Measurements from ENCODE around the gene PICALM. TPM values are rescaled to one million over a fixed set of nuclear protein-coding genes. Genes with fewer than 3 reads are reported as not detected.

PICALM gene
- total and polyA plus RNA-seq, 2 of the 8 experiments (the other 6 are each of a cell fraction or from before 2014, with no cell fraction given), result 69.4 to 71.3 TPM

GRCh38 chr11:86058360-86058759 is 10.5 kb downstream of the PICALM start:
- Histone ChIP-seq H3K27me3 (replicated peaks in 1 of 4; ENCODE audit: control insufficient read depth in 3 of 4, extremely low read depth in 1 of 4, insufficient read depth in 3 of 4, low read length in 3 of 4) (no peaks in the 10 kb centered on the region), H3K79me2 (ENCODE audit: control insufficient read depth in 1 of 2, insufficient read depth in 2 of 2, low read length in 2 of 2) (peaks cover 17 to 99% of the 10 kb centered on the region in 2 experiments), H3K9ac (replicated peaks in 1 of 4; ENCODE audit: extremely low read depth in 1 of 4, low read depth in 3 of 4, low read length in 3 of 4) (no peak overlapping the region), H4K91ac (replicated peaks; ENCODE audit: insufficient read length, low read length) (no peak overlapping the region), H3K9me3 (ENCODE audit: insufficient read depth in 2 of 2, low read depth in 1 of 2, low read length in 1 of 2) (no peaks in the 10 kb centered on the region), H3K56ac (replicated peaks; ENCODE audit: insufficient read length, low read depth, low read length) (no peak overlapping the region), H4K8ac (ENCODE audit: extremely low read depth, insufficient read depth, low read length) (no peak overlapping the region), H3K18ac (ENCODE audit: extremely low read depth, low read length) (no peak overlapping the region), H4K20me1 (replicated peaks in 1 of 2; ENCODE audit: control insufficient read depth in 1 of 2, insufficient read depth in 2 of 2, low read length in 2 of 2) (peaks cover 7 to 12% of the 10 kb centered on the region in 2 experiments), H2BK120ac (replicated peaks; ENCODE audit: low read depth, low read length) (no peak overlapping the region), H3K14ac (ENCODE audit: insufficient read length) (no peak overlapping the region), H3K27ac (ENCODE audit: low read depth, low read length) (no peak overlapping the region), H3K4me2 (ENCODE audit: insufficient read depth in 1 of 2, low read depth in 2 of 2, low read length in 2 of 2) (no peak overlapping the region), H2AFZ (ENCODE audit: low read length) (no peak overlapping the region), H3K36me3 (ENCODE audit: control insufficient read depth in 2 of 4, insufficient read depth in 4 of 4, low read length in 3 of 4) (no peaks in the 10 kb centered on the region), H3K23ac (ENCODE audit: insufficient read length) (no peak overlapping the region), H3K23me2 (ENCODE audit: low read depth, low read length) (no peaks in the 10 kb centered on the region; the same call in 1 of the 2 replicates), H2BK20ac (ENCODE audit: low read length) (no peak overlapping the region), H2BK12ac (ENCODE audit: low read depth, low read length) (no peak overlapping the region), H3K4ac (replicated peaks; ENCODE audit: insufficient read length, low read depth, low read length) (no peak overlapping the region), H3K4me3 (ENCODE audit: extremely low read depth in 1 of 4, insufficient read depth in 2 of 4, low read depth in 3 of 4, low read length in 4 of 4) (no peak overlapping the region), H2BK15ac (ENCODE audit: low read length) (no peak overlapping the region), H2BK5ac (ENCODE audit: low read depth, low read length) (no peak overlapping the region), H4K5ac (ENCODE audit: insufficient read length, low read depth, low read length) (no peak overlapping the region), H3K4me1 (replicated peaks in 1 of 4; ENCODE audit: control insufficient read depth in 3 of 4, insufficient read depth in 4 of 4, low read length in 3 of 4) (no peaks in the 10 kb centered on the region), H3K79me1 (ENCODE audit: low read depth, low read length) (peaks cover 3% of the 10 kb centered on the region; the same call in 1 of the 2 replicates), H2AK5ac (ENCODE audit: low read depth, low read length) (no peak overlapping the region)
- TF ChIP-seq KDM5A (IDR thresholded peaks at IDR 0.05; ENCODE audit: low read length) (no peak), BACH1 (IDR thresholded peaks at IDR 0.05; ENCODE audit: low read length) (no peak), BRCA1 (IDR thresholded peaks at IDR 0.05; ENCODE audit: low read depth, low read length) (no peak), CEBPB (IDR thresholded peaks at IDR 0.05; ENCODE audit: low read depth, low read length) (no peak), ATF2 (IDR thresholded peaks at IDR 0.05; ENCODE audit: low read length) (no peak), CREB1 (IDR thresholded peaks at IDR 0.05) (no peak), EGR1 (IDR thresholded peaks at IDR 0.05; ENCODE audit: borderline replicate concordance, low read depth, low read length) (no peak), SP2 (IDR thresholded peaks at IDR 0.05; ENCODE audit: low read length) (no peak), HDAC6 (IDR thresholded peaks at IDR 0.05; ENCODE audit: low read depth, low read length) (no peak)
- no peak for FAIRE-seq
- POLR2A ChIA-PET (ENCODE audit: partially characterized antibody), result interaction anchor here (1.1 kb wide), 1 partner anchor 11 kb away, joined by 4 read pairs; the partner anchor contains the start of gene PICALM
- CTCF ChIA-PET (ENCODE audit: partially characterized antibody), result interaction anchor here (2.0 kb wide), 1 partner anchor 17 kb away, joined by 7 read pairs; no protein-coding TSS in a partner anchor
- no peak for DNase-seq (ENCODE audit: low read depth in 1 of 2, low spot score in 2 of 2)

Data from H1 (cell line).